WTC11 (cell line): ENCODE results near the gene NYAP1. TPM values are rescaled to one million over a fixed set of nuclear protein-coding genes. Genes with fewer than 3 reads are reported as not detected.

Source experiments
- ATAC-seq: fragments of 200-7000 bp; cut with Tn5 transposase; 2 replicates; pipeline ENCODE4 v1.10.0; 2021; ENCODE audit warnings: mild to moderate bottlenecking, moderate library complexity
- CTCF ChIA-PET: fragments of 300-600 bp; sonication (Branson Sonifier 250); formaldehyde crosslinking; loops from one replicate; lab custom pipeline; 2021; ENCODE audit warnings: antibody characterized with exemption; lab: Charles Lee
- POLR2A ChIA-PET: fragments of 350-600 bp; sonication (Branson Sonifier 250); formaldehyde crosslinking; loops from one replicate; lab custom pipeline; 2021; ENCODE audit warnings: antibody characterized with exemption; lab: Charles Lee
- DNase-seq: peaks from one replicate; pipeline ENCODE4 v3.0.0; 2021; ENCODE audit warnings: low spot score
- H3K27ac Mint-ChIP-seq: 2 replicates; pipeline ENCODE4 v1.8.0; 2021; ENCODE audit warnings: mixed read lengths
- H3K27me3 Mint-ChIP-seq: 2 replicates; pipeline ENCODE4 v1.8.0; 2021; ENCODE audit warnings: low read depth, mild to moderate bottlenecking, moderate library complexity, mixed read lengths
- H3K36me3 Mint-ChIP-seq: 2 replicates; pipeline ENCODE4 v1.8.0; 2021; ENCODE audit warnings: mixed read lengths
- H3K4me1 Mint-ChIP-seq: 2 replicates; pipeline ENCODE4 v1.8.0; 2022; ENCODE audit warnings: mixed read lengths
- H3K4me3 Mint-ChIP-seq: 2 replicates; pipeline ENCODE4 v1.8.0; 2021; ENCODE audit warnings: mild to moderate bottlenecking, moderate library complexity, mixed read lengths
- H3K9me3 Mint-ChIP-seq: 2 replicates; pipeline ENCODE4 v1.8.0; 2021; ENCODE audit warnings: mixed read lengths
- E2F1 ChIP-seq: sonication (generic); formaldehyde crosslinking; IDR thresholded peaks from 2 replicates; pipeline ENCODE4 v1.8.0; 2022; ENCODE audit warnings: mild to moderate bottlenecking, missing genetic modification reagents
- GABPB1 ChIP-seq: sonication (generic); formaldehyde crosslinking; IDR thresholded peaks from 2 replicates; pipeline ENCODE4 v1.8.1; 2023; ENCODE audit warnings: mild to moderate bottlenecking, missing genetic modification reagents
- KAT7 ChIP-seq: sonication (generic); formaldehyde crosslinking; IDR thresholded peaks from 2 replicates; pipeline ENCODE4 v1.8.1; 2023; ENCODE audit warnings: missing genetic modification reagents, mild to moderate bottlenecking, borderline replicate concordance
- NR2C2 ChIP-seq: sonication (generic); formaldehyde crosslinking; IDR thresholded peaks from 2 replicates; pipeline ENCODE4 v1.8.0; 2022; ENCODE audit warnings: mild to moderate bottlenecking, missing genetic modification reagents
- OVOL2 ChIP-seq: fragments of 250-450 bp; sonication (Bioruptor Pico); IDR thresholded peaks from 2 replicates; pipeline ENCODE4 v1.9.0; 2021; ENCODE audit warnings: mild to moderate bottlenecking, borderline replicate concordance
- PRDM15 ChIP-seq: sonication (generic); formaldehyde crosslinking; IDR thresholded peaks from 2 replicates; pipeline ENCODE4 v1.8.0; 2022; ENCODE audit warnings: missing genetic modification reagents
- TEAD1 ChIP-seq: sonication (generic); formaldehyde crosslinking; IDR thresholded peaks from 2 replicates; pipeline ENCODE4 v1.8.0; 2022; ENCODE audit warnings: mild to moderate bottlenecking, missing genetic modification reagents
- TP53 ChIP-seq: sonication (generic); formaldehyde crosslinking; IDR thresholded peaks from 2 replicates; pipeline ENCODE4 v1.8.1; 2023; ENCODE audit warnings: mild to moderate bottlenecking, missing genetic modification reagents
- USF1 ChIP-seq: sonication (generic); formaldehyde crosslinking; IDR thresholded peaks from 2 replicates; pipeline ENCODE4 v1.8.0; 2022; ENCODE audit warnings: mild to moderate bottlenecking, missing genetic modification reagents
- total RNA-seq: library from RNA; stranded (reverse); gene quantifications from 3 replicates; pipeline ENCODE4 v1.2.3, GENCODE V29; 2021
- TF ChIP-seq, protein P1 (sequence below): fragments of 200-600 bp; IDR thresholded peaks from 2 replicates; pipeline ENCODE4 v1.8.0; 2022; ENCODE audit warnings: antibody characterized with exemption
- TF ChIP-seq, protein P2 (sequence below): sonication (generic); formaldehyde crosslinking; IDR thresholded peaks from 2 replicates; pipeline ENCODE4 v1.8.1; 2022; ENCODE audit warnings: missing genetic modification reagents, borderline replicate concordance
- TF ChIP-seq, protein P3 (sequence below): sonication (generic); formaldehyde crosslinking; IDR thresholded peaks from 2 replicates; pipeline ENCODE4 v1.8.0; 2022; ENCODE audit warnings: mild to moderate bottlenecking, missing genetic modification reagents
- TF ChIP-seq, protein P4 (sequence below): sonication (generic); formaldehyde crosslinking; IDR thresholded peaks from 2 replicates; pipeline ENCODE4 v1.8.0; 2023; ENCODE audit warnings: mild to moderate bottlenecking, missing genetic modification reagents
- TF ChIP-seq, protein P5 (sequence below): sonication (generic); formaldehyde crosslinking; IDR thresholded peaks from 2 replicates; pipeline ENCODE4 v1.8.1; 2023; ENCODE audit warnings: mild to moderate bottlenecking, missing genetic modification reagents

NYAP1 gene
- total RNA-seq, 1 experiment from 2014 or later = 6.7 TPM

- TF ChIP-seq PRDM15 (CRISPR knock-in tag) = no peak
- TF ChIP-seq, protein P1, sequence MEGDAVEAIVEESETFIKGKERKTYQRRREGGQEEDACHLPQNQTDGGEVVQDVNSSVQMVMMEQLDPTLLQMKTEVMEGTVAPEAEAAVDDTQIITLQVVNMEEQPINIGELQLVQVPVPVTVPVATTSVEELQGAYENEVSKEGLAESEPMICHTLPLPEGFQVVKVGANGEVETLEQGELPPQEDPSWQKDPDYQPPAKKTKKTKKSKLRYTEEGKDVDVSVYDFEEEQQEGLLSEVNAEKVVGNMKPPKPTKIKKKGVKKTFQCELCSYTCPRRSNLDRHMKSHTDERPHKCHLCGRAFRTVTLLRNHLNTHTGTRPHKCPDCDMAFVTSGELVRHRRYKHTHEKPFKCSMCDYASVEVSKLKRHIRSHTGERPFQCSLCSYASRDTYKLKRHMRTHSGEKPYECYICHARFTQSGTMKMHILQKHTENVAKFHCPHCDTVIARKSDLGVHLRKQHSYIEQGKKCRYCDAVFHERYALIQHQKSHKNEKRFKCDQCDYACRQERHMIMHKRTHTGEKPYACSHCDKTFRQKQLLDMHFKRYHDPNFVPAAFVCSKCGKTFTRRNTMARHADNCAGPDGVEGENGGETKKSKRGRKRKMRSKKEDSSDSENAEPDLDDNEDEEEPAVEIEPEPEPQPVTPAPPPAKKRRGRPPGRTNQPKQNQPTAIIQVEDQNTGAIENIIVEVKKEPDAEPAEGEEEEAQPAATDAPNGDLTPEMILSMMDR = no peak
Measured at GRCh38 chr7:100509231-100509630, 25.5 kb downstream of the NYAP1 start (continued).

DNA sequence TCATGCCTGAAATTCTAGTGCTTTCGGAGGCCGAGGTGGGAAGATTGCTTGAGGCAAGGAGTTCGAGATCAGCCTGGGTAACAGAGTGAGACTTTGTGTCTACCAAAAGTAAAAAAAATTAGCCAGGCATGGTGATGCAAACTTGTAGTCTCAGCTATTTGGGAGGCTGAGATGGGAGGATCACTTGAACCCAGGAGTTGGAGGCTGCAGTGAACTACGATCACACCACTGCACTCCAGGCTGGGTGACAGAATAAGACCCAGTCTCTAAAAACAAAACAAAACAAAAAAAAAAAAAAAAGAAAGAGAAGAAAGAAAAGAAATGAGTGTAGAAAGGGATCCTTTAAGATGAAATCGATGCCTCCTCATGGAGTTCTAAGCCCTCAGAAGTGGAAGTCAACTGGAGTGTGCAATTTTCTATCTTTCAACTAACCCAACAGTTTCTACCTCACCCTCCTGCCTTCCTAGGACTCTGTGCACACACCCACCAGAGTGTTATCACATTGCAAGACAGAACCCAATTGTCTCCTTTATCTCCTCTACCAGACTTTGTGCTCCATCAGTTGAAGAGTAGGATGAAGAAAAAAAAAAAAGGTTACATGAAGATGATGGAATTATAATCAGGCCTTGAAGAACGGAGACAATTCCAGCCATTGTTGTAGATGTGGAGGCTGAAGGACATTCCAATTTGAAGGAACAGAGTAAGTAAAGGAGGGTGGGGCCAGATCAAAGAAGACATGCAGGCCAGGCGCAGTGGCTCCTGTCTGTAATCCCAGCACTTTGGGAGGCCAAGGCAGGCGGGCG is 26.9 kb downstream of the NYAP1 start:
- ATAC-seq (no peak), DNase-seq (no peak)
- Mint-ChIP-seq H3K27me3 (no peaks in the 10 kb centered on the region; the same call in 1 of the 2 replicates), H3K4me1 (no peaks in the 10 kb centered on the region), H3K4me3 (no peak overlapping the region), H3K9me3 (no peaks in the 10 kb centered on the region), H3K36me3 (no peaks in the 10 kb centered on the region), H3K27ac (no peak overlapping the region)
- ChIA-PET CTCF (no interaction called here), POLR2A (no interaction called here)
- TF ChIP-seq, protein P2, sequence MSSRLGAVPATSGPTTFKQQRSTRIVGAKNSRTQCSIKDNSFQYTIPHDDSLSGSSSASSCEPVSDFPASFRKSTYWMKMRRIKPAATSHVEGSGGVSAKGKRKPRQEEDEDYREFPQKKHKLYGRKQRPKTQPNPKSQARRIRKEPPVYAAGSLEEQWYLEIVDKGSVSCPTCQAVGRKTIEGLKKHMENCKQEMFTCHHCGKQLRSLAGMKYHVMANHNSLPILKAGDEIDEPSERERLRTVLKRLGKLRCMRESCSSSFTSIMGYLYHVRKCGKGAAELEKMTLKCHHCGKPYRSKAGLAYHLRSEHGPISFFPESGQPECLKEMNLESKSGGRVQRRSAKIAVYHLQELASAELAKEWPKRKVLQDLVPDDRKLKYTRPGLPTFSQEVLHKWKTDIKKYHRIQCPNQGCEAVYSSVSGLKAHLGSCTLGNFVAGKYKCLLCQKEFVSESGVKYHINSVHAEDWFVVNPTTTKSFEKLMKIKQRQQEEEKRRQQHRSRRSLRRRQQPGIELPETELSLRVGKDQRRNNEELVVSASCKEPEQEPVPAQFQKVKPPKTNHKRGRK = no peak
- no peak for TF ChIP-seq TEAD1 (CRISPR knock-in tag)
- TF ChIP-seq NR2C2 (CRISPR knock-in tag) = no peak
- no peak for TF ChIP-seq KAT7 (CRISPR knock-in tag)
- no peak for TF ChIP-seq OVOL2 (CRISPR knock-in tag)
- TF ChIP-seq, protein P3, sequence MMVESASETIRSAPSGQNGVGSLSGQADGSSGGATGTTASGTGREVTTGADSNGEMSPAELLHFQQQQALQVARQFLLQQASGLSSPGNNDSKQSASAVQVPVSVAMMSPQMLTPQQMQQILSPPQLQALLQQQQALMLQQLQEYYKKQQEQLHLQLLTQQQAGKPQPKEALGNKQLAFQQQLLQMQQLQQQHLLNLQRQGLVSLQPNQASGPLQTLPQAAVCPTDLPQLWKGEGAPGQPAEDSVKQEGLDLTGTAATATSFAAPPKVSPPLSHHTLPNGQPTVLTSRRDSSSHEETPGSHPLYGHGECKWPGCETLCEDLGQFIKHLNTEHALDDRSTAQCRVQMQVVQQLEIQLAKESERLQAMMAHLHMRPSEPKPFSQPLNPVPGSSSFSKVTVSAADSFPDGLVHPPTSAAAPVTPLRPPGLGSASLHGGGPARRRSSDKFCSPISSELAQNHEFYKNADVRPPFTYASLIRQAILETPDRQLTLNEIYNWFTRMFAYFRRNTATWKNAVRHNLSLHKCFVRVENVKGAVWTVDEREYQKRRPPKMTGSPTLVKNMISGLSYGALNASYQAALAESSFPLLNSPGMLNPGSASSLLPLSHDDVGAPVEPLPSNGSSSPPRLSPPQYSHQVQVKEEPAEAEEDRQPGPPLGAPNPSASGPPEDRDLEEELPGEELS (CRISPR knock-in tag) = no peak
- TF ChIP-seq, protein P4, sequence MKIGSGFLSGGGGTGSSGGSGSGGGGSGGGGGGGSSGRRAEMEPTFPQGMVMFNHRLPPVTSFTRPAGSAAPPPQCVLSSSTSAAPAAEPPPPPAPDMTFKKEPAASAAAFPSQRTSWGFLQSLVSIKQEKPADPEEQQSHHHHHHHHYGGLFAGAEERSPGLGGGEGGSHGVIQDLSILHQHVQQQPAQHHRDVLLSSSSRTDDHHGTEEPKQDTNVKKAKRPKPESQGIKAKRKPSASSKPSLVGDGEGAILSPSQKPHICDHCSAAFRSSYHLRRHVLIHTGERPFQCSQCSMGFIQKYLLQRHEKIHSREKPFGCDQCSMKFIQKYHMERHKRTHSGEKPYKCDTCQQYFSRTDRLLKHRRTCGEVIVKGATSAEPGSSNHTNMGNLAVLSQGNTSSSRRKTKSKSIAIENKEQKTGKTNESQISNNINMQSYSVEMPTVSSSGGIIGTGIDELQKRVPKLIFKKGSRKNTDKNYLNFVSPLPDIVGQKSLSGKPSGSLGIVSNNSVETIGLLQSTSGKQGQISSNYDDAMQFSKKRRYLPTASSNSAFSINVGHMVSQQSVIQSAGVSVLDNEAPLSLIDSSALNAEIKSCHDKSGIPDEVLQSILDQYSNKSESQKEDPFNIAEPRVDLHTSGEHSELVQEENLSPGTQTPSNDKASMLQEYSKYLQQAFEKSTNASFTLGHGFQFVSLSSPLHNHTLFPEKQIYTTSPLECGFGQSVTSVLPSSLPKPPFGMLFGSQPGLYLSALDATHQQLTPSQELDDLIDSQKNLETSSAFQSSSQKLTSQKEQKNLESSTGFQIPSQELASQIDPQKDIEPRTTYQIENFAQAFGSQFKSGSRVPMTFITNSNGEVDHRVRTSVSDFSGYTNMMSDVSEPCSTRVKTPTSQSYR (CRISPR knock-in tag) = no peak
- TF ChIP-seq TP53 = no peak
- TF ChIP-seq USF1 (CRISPR knock-in tag) = no peak
- no peak for TF ChIP-seq GABPB1 (CRISPR knock-in tag)
- no peak for TF ChIP-seq E2F1 (CRISPR knock-in tag)
- TF ChIP-seq, protein P5, sequence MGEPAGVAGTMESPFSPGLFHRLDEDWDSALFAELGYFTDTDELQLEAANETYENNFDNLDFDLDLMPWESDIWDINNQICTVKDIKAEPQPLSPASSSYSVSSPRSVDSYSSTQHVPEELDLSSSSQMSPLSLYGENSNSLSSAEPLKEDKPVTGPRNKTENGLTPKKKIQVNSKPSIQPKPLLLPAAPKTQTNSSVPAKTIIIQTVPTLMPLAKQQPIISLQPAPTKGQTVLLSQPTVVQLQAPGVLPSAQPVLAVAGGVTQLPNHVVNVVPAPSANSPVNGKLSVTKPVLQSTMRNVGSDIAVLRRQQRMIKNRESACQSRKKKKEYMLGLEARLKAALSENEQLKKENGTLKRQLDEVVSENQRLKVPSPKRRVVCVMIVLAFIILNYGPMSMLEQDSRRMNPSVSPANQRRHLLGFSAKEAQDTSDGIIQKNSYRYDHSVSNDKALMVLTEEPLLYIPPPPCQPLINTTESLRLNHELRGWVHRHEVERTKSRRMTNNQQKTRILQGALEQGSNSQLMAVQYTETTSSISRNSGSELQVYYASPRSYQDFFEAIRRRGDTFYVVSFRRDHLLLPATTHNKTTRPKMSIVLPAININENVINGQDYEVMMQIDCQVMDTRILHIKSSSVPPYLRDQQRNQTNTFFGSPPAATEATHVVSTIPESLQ = no peak
